ENCODE results near the gene SAMD7.

The SAMD7 gene

GRCh38 chr3:169911272-169911671, at the start of gene SAMD7:
TSS of gene SAMD7 (plus strand) at chr3:169911572. CDS start at chr3:169919499, 7,927 bp downstream.
- no peak for DNase-seq (ENCODE audit: low read depth)
- H3K4me3 ChIP-seq (replicated peaks; ENCODE audit: low read depth, low read length) = no peak within 1 kb of the TSS
- no peak for TF ChIP-seq CTCF (IDR thresholded peaks at IDR 0.05; ENCODE audit: low read length, missing control alignments)

- H3K4me3 ChIP-seq (replicated peaks; ENCODE audit: low read depth, low read length) = no peak overlapping the region
- TF ChIP-seq CTCF (IDR thresholded peaks at IDR 0.05; ENCODE audit: low read length, missing control alignments) = no peak
- no peak for DNase-seq (ENCODE audit: low read depth)
These were observed 49.5 kb upstream of the SAMD7 start for GRCh38 chr3:169861871-169862270.

- H3K4me3 ChIP-seq (replicated peaks; ENCODE audit: low read depth, low read length) = no peak overlapping the region
- peak; percentile 87 for DNase-seq (ENCODE audit: low read depth)
- peak; percentile 93 for TF ChIP-seq CTCF (IDR thresholded peaks at IDR 0.05; ENCODE audit: low read length, missing control alignments)
These were observed 47.9 kb upstream of the SAMD7 start for GRCh38 chr3:169863458-169863899.

- no peak for TF ChIP-seq CTCF (IDR thresholded peaks at IDR 0.05; ENCODE audit: low read length, missing control alignments)
- no peak for DNase-seq (ENCODE audit: low read depth)
- H3K4me3 ChIP-seq (replicated peaks; ENCODE audit: low read depth, low read length) = no peak overlapping the region
These were observed 47.1 kb upstream of the SAMD7 start for GRCh38 chr3:169864270-169864669.

- no peak for TF ChIP-seq CTCF (IDR thresholded peaks at IDR 0.05; ENCODE audit: low read length, missing control alignments)
- no peak for DNase-seq (ENCODE audit: low read depth)
- no peak overlapping the region for H3K4me3 ChIP-seq (replicated peaks; ENCODE audit: low read depth, low read length)
These were observed 46.1 kb upstream of the SAMD7 start for GRCh38 chr3:169865176-169865767.

- no peak overlapping the region for H3K4me3 ChIP-seq (replicated peaks; ENCODE audit: low read depth, low read length)
- no peak for TF ChIP-seq CTCF (IDR thresholded peaks at IDR 0.05; ENCODE audit: low read length, missing control alignments)
- DNase-seq (ENCODE audit: low read depth) = no peak
These were observed 43.7 kb upstream of the SAMD7 start for GRCh38 chr3:169867584-169868210.

GRCh38 chr3:169868369-169868768, 43.0 kb upstream of the SAMD7 start:
- DNase-seq (ENCODE audit: low read depth) = no peak
- no peak overlapping the region for H3K4me3 ChIP-seq (replicated peaks; ENCODE audit: low read depth, low read length)
- TF ChIP-seq CTCF (IDR thresholded peaks at IDR 0.05; ENCODE audit: low read length, missing control alignments) = no peak

Data from fibroblast of pulmonary artery (primary cell).